Measurements from ENCODE around the gene ZNF197. TPM values are rescaled to one million over a fixed set of nuclear protein-coding genes. Genes with fewer than 3 reads are reported as not detected.

ZNF197 gene
- total and polyA plus RNA-seq, 12 donors: 7.2 to 23.9 (median 14.0) TPM

DNA sequence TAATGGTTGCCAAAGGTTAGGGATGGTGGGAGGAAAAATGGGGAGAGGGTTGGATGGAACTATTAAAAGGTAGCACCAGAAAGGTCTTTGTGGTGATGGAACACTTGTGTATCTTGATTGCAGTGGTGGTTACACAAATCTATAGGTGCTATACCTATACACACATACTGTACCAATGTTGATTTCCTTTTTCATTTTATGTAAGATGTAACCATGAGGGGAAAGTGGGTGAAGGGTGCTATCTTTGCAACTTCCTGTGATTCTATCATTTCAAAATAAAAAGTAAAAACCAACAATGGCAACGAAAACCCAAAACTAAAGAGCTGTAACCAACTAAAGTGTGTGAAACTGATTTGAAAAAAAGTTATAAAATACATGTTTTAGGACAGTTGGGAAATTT, 22.9 kb downstream of the ZNF197 start:
- no peak for DNase-seq
- intact Hi-C loops (cut with DNase I): no loop called here
- TF ChIP-seq, protein P1, sequence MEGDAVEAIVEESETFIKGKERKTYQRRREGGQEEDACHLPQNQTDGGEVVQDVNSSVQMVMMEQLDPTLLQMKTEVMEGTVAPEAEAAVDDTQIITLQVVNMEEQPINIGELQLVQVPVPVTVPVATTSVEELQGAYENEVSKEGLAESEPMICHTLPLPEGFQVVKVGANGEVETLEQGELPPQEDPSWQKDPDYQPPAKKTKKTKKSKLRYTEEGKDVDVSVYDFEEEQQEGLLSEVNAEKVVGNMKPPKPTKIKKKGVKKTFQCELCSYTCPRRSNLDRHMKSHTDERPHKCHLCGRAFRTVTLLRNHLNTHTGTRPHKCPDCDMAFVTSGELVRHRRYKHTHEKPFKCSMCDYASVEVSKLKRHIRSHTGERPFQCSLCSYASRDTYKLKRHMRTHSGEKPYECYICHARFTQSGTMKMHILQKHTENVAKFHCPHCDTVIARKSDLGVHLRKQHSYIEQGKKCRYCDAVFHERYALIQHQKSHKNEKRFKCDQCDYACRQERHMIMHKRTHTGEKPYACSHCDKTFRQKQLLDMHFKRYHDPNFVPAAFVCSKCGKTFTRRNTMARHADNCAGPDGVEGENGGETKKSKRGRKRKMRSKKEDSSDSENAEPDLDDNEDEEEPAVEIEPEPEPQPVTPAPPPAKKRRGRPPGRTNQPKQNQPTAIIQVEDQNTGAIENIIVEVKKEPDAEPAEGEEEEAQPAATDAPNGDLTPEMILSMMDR (IDR thresholded peaks at IDR 0.05): no peak
- no peak for TF ChIP-seq POLR2A (IDR thresholded peaks at IDR 0.05)
- WGBS, 4 donors: 92 to 97% (median 92%) methylated on average over 1 of the region's 1 CpG
- peaks cover 0 to 6% (median 0%) of the 10 kb centered on the region in 3 donors for H3K9me3 ChIP-seq (replicated peaks in 1 of 3)
- no peaks in the 10 kb centered on the region for H3K27me3 ChIP-seq
- no peak overlapping the region for H3K27ac ChIP-seq
- peaks cover 0 to 17% of the 10 kb centered on the region in 2 donors for H3K36me3 ChIP-seq (replicated peaks in 1 of 2)
- H3K4me1 ChIP-seq (replicated peaks in 1 of 2): peaks cover 0 to 16% of the 10 kb centered on the region in 2 donors
- H3K4me3 ChIP-seq: no peak overlapping the region

DNA sequence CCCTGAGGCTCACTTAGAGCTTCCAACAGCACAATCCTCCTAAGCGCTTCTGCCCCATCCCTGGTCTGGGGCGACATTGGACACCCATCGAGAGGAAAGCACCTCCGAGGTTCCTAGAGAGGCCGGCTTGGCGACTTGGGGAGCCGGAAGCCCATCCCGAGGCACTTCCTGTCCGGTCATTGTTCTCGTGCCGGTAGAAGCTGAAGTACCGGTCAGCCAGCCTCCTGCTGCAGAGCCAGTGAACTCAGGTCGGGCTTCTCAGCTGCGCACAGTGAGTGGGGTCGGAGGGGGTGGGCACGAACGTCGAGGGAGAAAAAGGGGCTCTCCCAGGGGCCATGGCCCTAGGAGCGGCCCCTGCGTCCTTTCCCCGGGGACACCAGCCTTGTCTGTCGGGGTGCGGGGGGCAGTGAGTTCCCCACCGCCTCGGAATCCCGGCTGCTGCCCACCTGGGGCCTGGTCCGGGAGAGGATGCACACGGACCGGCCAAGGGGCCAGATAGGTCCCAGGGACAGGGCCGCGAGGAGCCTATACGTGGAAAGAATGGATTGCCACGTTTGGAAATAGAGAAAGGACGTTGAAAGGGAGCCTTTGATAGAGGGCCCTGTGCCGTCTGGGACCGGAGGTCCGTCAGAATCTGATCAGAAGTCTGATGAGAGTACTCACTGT, 23.9 kb downstream of the ZNF197 start, which contains the start of gene ZNF35:
ZNF35 (plus strand) TSS at position 169 of the 666 bp plus-strand sequence. CDS start 2,336 bp downstream, outside the sequence.
- DNase-seq: peak; percentile 70 to 85 (median 77)
- no peaks in the 10 kb centered on the region for H3K27me3 ChIP-seq
- intact Hi-C loops (cut with DNase I): no loop called here
- peaks cover 0 to 16% of the 10 kb centered on the region in 2 donors for H3K4me1 ChIP-seq (replicated peaks in 1 of 2)
- TF ChIP-seq, protein P1 (IDR thresholded peaks at IDR 0.05): no peak
- no peak for TF ChIP-seq POLR2A (IDR thresholded peaks at IDR 0.05)
- H3K36me3 ChIP-seq (replicated peaks in 1 of 2): peaks cover 0 to 24% of the 10 kb centered on the region in 2 donors
- H3K4me3 ChIP-seq: peak within 1 kb of the TSS; percentile 59 to 88 (median 74)
- peak within 1 kb of the TSS in 3 of 5 donors; percentile 43 to 80 (median 49) for H3K27ac ChIP-seq
- WGBS, 4 donors: 0 to 2% (median 1%) methylated on average over 22 to 37 of the region's 37 CpGs
- H3K9me3 ChIP-seq (replicated peaks in 1 of 3): no peaks in the 10 kb centered on the region

DNA sequence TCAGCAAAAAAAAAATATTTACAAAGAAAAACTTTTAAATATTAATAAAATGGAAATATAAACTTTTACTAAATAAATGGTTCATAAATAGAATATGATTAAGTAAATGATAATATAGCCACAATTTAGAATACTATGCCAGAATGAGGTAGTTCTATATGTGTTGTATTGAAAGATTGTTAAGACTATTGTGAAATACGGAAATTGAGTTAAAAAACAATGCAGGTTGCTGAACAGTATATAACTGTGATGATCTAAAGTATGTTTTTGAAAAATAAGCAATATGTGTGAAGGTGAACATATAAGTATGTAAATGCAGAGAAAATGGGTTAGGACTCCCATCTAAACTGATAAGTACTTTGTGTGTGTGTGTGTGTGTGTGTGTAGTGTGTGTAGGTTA, 24.9 kb downstream of the ZNF197 start:
- Histone ChIP-seq H3K4me3 (no peak overlapping the region), H3K27ac (no peak overlapping the region), H3K36me3 (replicated peaks in 1 of 2) (peaks cover 0 to 29% of the 10 kb centered on the region in 2 donors), H3K9me3 (replicated peaks in 1 of 3) (no peaks in the 10 kb centered on the region), H3K27me3 (no peaks in the 10 kb centered on the region), H3K4me1 (replicated peaks in 1 of 2) (peaks cover 0 to 16% of the 10 kb centered on the region in 2 donors)
- intact Hi-C loops (cut with DNase I): no loop called here
- DNase-seq: no peak
- TF ChIP-seq POLR2A (IDR thresholded peaks at IDR 0.05): no peak
- TF ChIP-seq, protein P1 (IDR thresholded peaks at IDR 0.05): no peak
- 83 to 91% (median 85%) methylated on average over 1 of the region's 1 CpG for WGBS, 4 donors

DNA sequence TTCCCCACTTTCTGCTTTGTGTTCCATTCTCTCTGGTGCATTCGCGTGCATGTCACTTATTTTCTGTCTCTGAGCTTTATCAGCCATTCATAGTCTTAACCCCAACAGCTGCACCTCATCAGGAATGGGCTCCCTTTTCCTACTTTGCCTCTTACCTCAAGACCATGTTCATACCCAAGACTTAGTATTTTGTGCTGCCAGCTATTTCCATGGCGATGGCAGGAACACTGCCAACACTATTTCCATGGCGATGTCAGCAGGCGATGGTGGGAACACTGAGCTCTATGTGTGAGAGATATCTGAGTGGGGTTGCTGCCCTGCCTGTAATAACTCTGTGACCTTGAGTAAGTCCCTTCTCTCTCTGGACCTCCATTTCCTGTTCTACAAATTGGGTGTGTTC, 29.2 kb downstream of the ZNF197 start:
- peaks cover 0 to 49% of the 10 kb centered on the region in 2 donors for H3K36me3 ChIP-seq (replicated peaks in 1 of 2)
- H3K27me3 ChIP-seq: no peaks in the 10 kb centered on the region

More for the DNA sequence above, 29.2 kb downstream of the ZNF197 start:
- DNase-seq: no peak
- Histone ChIP-seq H3K4me1 (replicated peaks in 1 of 2) (peaks cover 0 to 8% of the 10 kb centered on the region in 2 donors), H3K27ac (no peak overlapping the region), H3K4me3 (no peak overlapping the region), H3K9me3 (replicated peaks in 1 of 3) (peaks cover 0 to 9% (median 0%) of the 10 kb centered on the region in 3 donors)
- intact Hi-C loops (cut with DNase I): no loop called here
- no peak for TF ChIP-seq POLR2A (IDR thresholded peaks at IDR 0.05)
- TF ChIP-seq, protein P1 (IDR thresholded peaks at IDR 0.05): no peak
- WGBS, 4 donors: 93 to 99% (median 98%) methylated on average over 5 of the region's 5 CpGs
